BE2C (cell line): Measurements from ENCODE around the gene S100A16.

ENCODE experiments used
- DNase-seq: peaks from one replicate; pipeline ENCODE4 v3.0.0-alpha.2; 2020
- H3K27me3 ChIP-seq: fragments of 250-450 bp; sonication (Bioruptor Pico); 2 replicates; pipeline ENCODE4 v1.5.1; 2020; ENCODE audit warnings: mild to moderate bottlenecking
- H3K36me3 ChIP-seq: fragments of 250-450 bp; sonication (Bioruptor Pico); 2 replicates; pipeline ENCODE4 v1.5.1; 2020; ENCODE audit warnings: mild to moderate bottlenecking
- H3K4me1 ChIP-seq: fragments of 250-450 bp; sonication (Bioruptor Pico); 2 replicates; pipeline ENCODE4 v1.5.1; 2020
- H3K4me3 ChIP-seq: 2 replicates; pipeline ENCODE4 v1.5.1; 2011; ENCODE audit warnings: low read depth, low read length
- H3K9me3 ChIP-seq: fragments of 250-450 bp; sonication (Bioruptor Pico); 2 replicates; pipeline ENCODE4 v1.5.1; 2020
- CTCF ChIP-seq: IDR thresholded peaks from 2 replicates; pipeline ENCODE4 v1.5.1; 2012; ENCODE audit warnings: mild to moderate bottlenecking, low read depth, low read length

S100A16 gene

GRCh38 chr1:153648000-153648643 is 35.2 kb upstream of the S100A16 start:
- DNase-seq = no peak
- Histone ChIP-seq H3K4me1 (peaks cover 4% of the 10 kb centered on the region; the same call in 1 of the 2 replicates), H3K36me3 (peaks cover 39% of the 10 kb centered on the region), H3K27me3 (no peaks in the 10 kb centered on the region), H3K9me3 (no peaks in the 10 kb centered on the region), H3K4me3 (no peak overlapping the region)
- TF ChIP-seq CTCF = no peak

- DNase-seq = no peak
- peaks cover 47% of the 10 kb centered on the region for H3K36me3 ChIP-seq
- no peaks in the 10 kb centered on the region for H3K27me3 ChIP-seq
- TF ChIP-seq CTCF = no peak; the same call in 1 of the 2 replicates
- H3K9me3 ChIP-seq = no peaks in the 10 kb centered on the region
- peaks cover 4% of the 10 kb centered on the region; the same call in 1 of the 2 replicates for H3K4me1 ChIP-seq
- H3K4me3 ChIP-seq = no peak overlapping the region
Measured at GRCh38 chr1:153647346-153647714, 34.4 kb upstream of the S100A16 start.

- Histone ChIP-seq H3K4me3 (no peak overlapping the region), H3K4me1 (peaks cover 4% of the 10 kb centered on the region; the same call in 1 of the 2 replicates), H3K36me3 (peaks cover 52% of the 10 kb centered on the region), H3K27me3 (no peaks in the 10 kb centered on the region), H3K9me3 (no peaks in the 10 kb centered on the region)
- DNase-seq = no peak
- TF ChIP-seq CTCF = no peak
Measured at GRCh38 chr1:153646672-153647345, 33.9 kb upstream of the S100A16 start.

GRCh38 chr1:153643816-153644215 is 30.9 kb upstream of the S100A16 start:
- H3K4me3 ChIP-seq = no peak overlapping the region
- no peaks in the 10 kb centered on the region; the same call in 1 of the 2 replicates for H3K4me1 ChIP-seq
- H3K27me3 ChIP-seq = no peaks in the 10 kb centered on the region
- H3K36me3 ChIP-seq = peaks cover 82% of the 10 kb centered on the region
- no peaks in the 10 kb centered on the region for H3K9me3 ChIP-seq
- DNase-seq = no peak
- no peak for TF ChIP-seq CTCF

- Histone ChIP-seq H3K4me1 (no peaks in the 10 kb centered on the region), H3K27me3 (no peaks in the 10 kb centered on the region), H3K4me3 (no peak overlapping the region), H3K36me3 (peaks cover 89% of the 10 kb centered on the region), H3K9me3 (no peaks in the 10 kb centered on the region)
- no peak for DNase-seq
- no peak for TF ChIP-seq CTCF
Measured at GRCh38 chr1:153643100-153643499, 30.2 kb upstream of the S100A16 start.

- H3K9me3 ChIP-seq = no peaks in the 10 kb centered on the region
- no peak overlapping the region for H3K4me3 ChIP-seq
- peaks cover 98% of the 10 kb centered on the region for H3K36me3 ChIP-seq
- no peaks in the 10 kb centered on the region for H3K4me1 ChIP-seq
- no peak for TF ChIP-seq CTCF
- DNase-seq = no peak
- no peaks in the 10 kb centered on the region for H3K27me3 ChIP-seq
Measured at GRCh38 chr1:153642161-153642560, 29.2 kb upstream of the S100A16 start.
